ENCODE data around the gene SIMC1. TPM values are rescaled to one million over a fixed set of nuclear protein-coding genes. Genes with fewer than 3 reads are reported as not detected.

Gene SIMC1
- total and polyA plus RNA-seq, 2 donors (not counting 3 experiments of a cell fraction or from before 2014, with no cell fraction given), result 9.0 to 16.2 TPM

DNA sequence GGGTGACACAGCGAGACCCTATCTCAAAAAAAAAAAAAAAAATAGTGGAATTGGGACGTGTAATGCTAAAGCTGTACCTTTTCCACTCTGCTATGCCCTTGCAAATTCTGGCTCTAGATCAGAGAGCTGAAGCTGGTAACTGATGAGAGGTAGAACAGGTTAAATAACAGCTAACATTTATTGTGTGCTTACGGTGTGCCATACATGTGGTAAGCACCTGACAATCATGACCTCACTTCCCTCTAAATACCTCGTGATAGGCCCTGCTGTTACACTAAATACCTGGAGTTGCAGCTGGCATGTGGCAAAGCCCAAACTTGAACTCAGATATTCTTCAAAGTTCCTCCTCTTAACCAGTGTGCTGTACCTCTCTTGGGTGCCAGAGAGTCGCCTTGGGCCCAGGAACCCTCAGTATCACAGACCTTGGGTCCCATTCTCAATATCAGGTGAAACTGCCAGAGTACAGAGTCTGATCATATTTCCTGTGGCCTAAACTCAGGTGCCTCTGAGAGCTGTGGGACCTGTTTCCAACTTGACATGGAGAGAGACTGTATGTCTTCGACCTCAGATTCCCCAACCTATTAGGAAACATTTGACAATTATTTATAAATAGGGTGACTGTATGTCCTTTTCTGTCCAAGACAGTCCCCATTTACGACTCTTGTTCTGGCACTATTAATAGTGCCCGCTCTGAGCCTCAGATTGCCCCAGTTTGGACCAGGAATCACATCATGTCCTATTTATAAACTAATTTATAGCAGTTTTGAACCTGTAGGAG is 131.9 kb downstream of the SIMC1 start:
- H3K9me3 ChIP-seq (replicated peaks; ENCODE audit: control insufficient read depth, insufficient read depth, low read length), result no peaks in the 10 kb centered on the region
- no peak overlapping the region for H3K9ac ChIP-seq (replicated peaks; ENCODE audit: extremely low read depth, insufficient read depth, low read length)
- no peaks in the 10 kb centered on the region for H3K27me3 ChIP-seq (ENCODE audit: control insufficient read depth in 2 of 2, insufficient read depth in 2 of 2, low read length in 2 of 2)
- no peak overlapping the region for H2AFZ ChIP-seq (ENCODE audit: low read depth, low read length)
- no peak for TF ChIP-seq MYC (IDR thresholded peaks at IDR 0.05; ENCODE audit: low read depth, low read length)
- no peak for TF ChIP-seq POLR2AphosphoS5 (IDR thresholded peaks at IDR 0.05; ENCODE audit: insufficient read depth, low read depth, low read length)
- no peak for TF ChIP-seq JUN (IDR thresholded peaks at IDR 0.05; ENCODE audit: borderline replicate concordance, insufficient read depth, insufficient read length, low read depth)
- no peak for TF ChIP-seq EZH2 (IDR thresholded peaks at IDR 0.05; ENCODE audit: borderline replicate concordance, low read depth, low read length, severe bottlenecking)
- TF ChIP-seq, protein P1, sequence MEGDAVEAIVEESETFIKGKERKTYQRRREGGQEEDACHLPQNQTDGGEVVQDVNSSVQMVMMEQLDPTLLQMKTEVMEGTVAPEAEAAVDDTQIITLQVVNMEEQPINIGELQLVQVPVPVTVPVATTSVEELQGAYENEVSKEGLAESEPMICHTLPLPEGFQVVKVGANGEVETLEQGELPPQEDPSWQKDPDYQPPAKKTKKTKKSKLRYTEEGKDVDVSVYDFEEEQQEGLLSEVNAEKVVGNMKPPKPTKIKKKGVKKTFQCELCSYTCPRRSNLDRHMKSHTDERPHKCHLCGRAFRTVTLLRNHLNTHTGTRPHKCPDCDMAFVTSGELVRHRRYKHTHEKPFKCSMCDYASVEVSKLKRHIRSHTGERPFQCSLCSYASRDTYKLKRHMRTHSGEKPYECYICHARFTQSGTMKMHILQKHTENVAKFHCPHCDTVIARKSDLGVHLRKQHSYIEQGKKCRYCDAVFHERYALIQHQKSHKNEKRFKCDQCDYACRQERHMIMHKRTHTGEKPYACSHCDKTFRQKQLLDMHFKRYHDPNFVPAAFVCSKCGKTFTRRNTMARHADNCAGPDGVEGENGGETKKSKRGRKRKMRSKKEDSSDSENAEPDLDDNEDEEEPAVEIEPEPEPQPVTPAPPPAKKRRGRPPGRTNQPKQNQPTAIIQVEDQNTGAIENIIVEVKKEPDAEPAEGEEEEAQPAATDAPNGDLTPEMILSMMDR (IDR thresholded peaks at IDR 0.05; ENCODE audit: extremely low read depth in 1 of 2, insufficient read depth in 1 of 2, low read depth in 1 of 2, low read length in 2 of 2), result no peak
- TF ChIP-seq FOS (IDR thresholded peaks at IDR 0.05; ENCODE audit: borderline replicate concordance, insufficient read depth, low read length), result no peak
- TF ChIP-seq POLR2A (IDR thresholded peaks at IDR 0.05; ENCODE audit: low read depth, low read length), result no peak
- no peak for TF ChIP-seq GATA2 (IDR thresholded peaks at IDR 0.05; ENCODE audit: insufficient read depth, insufficient read length, low read depth, low read length)
- TF ChIP-seq, protein P2, sequence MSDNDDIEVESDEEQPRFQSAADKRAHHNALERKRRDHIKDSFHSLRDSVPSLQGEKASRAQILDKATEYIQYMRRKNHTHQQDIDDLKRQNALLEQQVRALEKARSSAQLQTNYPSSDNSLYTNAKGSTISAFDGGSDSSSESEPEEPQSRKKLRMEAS (IDR thresholded peaks at IDR 0.05; ENCODE audit: insufficient read depth, insufficient read length), result no peak
- dilution Hi-C loops (cut with MboI; ENCODE audit: extremely low pct_ligation_motif_present, low sequenced_read_pairs) (no loop called here), intact Hi-C loops (cut with micrococcal nuclease) (loop anchor here (10.0 kb wide), 1 partner anchor 135 kb away; the partner anchor contains the start of gene SIMC1)
- no peak overlapping the region for H3K4me3 ChIP-seq (replicated peaks in 1 of 3; ENCODE audit: insufficient read depth in 1 of 3, low read depth in 1 of 3, low read length in 3 of 3)
- no peak overlapping the region for H3K4me2 ChIP-seq (ENCODE audit: insufficient read depth, low read length)
- BruUV-seq (replicated peaks), result no TSS peak
- ChIA-PET CTCF (interaction anchor here (1.0 kb wide), 1 partner anchor 641 kb away, joined by 4 read pairs; no protein-coding TSS in a partner anchor), POLR2A (no interaction called here)
- no peaks in the 10 kb centered on the region for H4K20me1 ChIP-seq (replicated peaks; ENCODE audit: control insufficient read depth, extremely low read depth, insufficient read depth, low read length)
- no peaks in the 10 kb centered on the region for H3K79me2 ChIP-seq (ENCODE audit: control insufficient read depth, insufficient read depth, low read length)
- H3K4me1 ChIP-seq (ENCODE audit: control insufficient read depth, extremely low read depth, insufficient read depth, low read length), result peaks cover 5% of the 10 kb centered on the region
- DNase-seq (ENCODE audit: low read depth, low spot score), result no peak
- H3K27ac ChIP-seq (ENCODE audit: insufficient read depth, low read depth, low read length), result no peak overlapping the region
- FAIRE-seq, result no peak
- no peaks in the 10 kb centered on the region for H3K9me1 ChIP-seq (replicated peaks; ENCODE audit: control insufficient read depth, extremely low read depth, insufficient read depth, low read length)
- peaks cover 0 to 20% of the 10 kb centered on the region in 2 experiments for H3K36me3 ChIP-seq (ENCODE audit: control insufficient read depth in 2 of 2, extremely low read depth in 1 of 2, insufficient read depth in 2 of 2, low read length in 2 of 2)

All from endothelial cell of umbilical vein (primary cell).